ENCODE measurements around the gene CD276.
A peak's percentile ranks its signal among the peaks of the same experiment; 100 is the strongest.
"Not testable (repeated sequence)": the region's sequence is repeated elsewhere in the genome, so short reads cannot be mapped to it uniquely, and the experiment has no call there.

CD276 gene

DNA sequence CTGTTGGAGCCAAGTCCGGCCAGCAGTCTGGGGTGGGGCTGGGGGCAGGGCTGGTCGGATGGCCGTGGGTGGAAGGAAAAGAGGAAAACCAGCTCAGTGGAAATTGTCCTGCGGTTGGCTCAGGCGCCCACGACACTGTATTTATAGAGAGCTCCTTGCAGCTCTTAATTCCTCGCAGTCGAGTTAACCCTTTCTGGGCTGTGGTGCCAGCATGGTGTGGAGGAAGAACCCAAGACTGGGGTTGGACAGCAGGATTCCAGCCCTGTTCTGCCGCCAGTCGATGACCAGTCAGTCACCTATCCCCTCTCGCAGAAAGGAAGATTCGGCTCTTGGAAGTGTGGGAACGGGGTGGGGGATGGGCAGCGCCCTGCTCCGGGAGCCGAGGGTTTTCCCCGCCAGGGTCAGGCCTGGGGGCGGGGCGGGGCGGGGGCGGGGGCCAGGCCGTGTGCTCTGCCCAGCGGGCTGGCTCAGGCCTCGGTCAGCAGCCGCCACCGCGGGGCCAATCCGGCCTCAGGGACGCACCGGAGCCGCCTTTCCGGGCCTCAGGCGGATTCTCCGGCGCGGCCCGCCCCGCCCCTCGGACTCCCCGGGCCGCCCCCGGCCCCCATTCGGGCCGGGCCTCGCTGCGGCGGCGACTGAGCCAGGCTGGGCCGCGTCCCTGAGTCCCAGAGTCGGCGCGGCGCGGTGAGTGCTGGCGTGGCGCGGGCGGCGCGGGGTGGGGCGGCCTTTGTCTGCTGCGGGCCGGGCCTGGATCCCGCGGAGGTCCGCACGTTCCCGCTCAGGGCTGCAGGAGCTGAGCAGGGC, at the start of gene CD276:
Gene CD276, plus strand, starts transcription at position 607 of the 804 bp plus-strand sequence. CDS start 15,257 bp downstream, outside the sequence.
- peak; percentile 46 for DNase-seq

DNA sequence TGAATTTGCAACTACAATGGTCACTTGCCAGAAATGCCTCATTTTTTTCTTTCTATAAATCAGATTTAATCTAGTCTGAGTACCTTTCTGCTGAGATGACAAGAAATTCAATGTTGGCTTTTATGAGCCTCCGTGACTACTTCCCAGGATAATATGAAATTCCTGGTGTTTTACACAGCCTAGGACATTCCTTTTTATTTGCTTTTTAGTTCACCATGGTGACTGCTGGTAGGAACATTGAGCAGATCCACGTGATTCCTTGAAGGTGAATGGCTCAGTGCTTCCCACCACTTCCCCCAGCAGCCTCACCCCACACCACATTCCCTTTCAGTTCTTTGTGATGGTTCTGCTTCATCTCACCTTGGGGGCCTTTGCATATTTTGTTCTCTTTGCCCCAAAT, 46.7 kb upstream of the CD276 start:
- DNase-seq = no peak

DNA sequence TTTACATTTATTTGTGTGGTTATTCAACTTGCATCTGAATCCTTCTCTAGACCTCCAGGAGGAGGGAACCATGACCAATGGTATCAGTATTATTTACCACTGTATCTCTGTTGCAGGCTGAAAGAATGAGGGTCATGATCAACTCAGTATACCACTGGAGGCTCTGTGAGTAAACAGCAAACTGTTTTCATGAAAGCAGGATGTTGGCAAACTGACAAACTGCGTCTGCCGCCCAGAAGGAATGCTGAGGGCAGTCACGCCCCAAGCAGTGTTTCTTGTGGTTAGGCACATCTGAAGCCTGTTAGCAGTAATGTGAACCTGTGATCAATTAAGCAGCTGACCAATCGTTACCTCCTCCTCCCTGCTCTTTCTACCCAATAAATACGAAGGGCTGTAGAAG, 44.7 kb upstream of the CD276 start:
- DNase-seq = not testable (repeated sequence)

DNA sequence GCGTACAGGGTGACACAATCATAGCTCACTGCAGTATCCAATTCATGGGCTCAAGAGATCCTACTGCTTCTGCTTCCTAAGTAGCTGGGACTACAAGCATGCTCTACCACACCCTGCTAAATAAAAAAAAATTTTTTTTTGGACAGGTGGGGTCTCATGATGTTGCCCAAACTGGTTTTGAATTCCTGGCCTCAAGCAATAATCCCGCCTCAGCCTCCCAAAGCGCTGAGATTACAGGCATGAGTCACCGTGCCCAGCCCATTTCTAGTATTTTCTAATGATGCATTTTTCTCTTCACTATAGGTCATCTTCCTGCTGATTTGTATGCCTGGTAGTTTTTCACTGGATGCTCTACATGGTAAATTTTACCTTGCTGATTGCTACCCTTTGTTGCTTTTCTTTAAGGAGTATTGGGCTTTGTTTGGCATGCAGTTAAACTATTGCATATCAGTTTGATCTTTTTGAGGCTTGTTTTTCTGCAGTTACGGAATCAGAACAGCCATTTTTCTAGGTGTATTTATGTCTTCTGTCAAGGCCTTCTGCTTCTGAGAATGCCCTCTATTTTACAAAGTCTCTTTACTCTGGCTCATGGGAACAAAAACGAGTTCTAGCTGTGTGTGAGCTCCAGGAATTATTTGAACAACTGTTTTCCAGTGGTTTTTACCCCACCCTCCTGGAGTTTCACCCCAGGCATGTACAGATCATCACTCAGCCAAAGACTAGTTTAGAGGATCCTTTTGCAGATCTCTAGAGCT, 36.7 kb upstream of the CD276 start:
- peak; percentile 24 for DNase-seq

DNA sequence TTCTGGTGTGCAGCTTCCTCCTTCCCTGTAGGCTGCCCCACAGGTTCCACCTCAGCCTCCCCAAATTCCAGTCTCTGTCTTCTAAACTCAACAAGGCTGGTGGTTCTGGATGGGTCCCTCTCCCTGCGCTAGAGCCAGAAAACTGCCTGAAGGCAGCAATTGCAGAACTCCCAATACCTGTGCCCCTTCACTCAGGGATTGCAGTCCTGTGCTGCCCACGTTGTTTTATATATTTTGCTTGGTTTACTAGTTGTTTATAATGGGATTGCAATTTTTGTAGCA, 36.2 kb upstream of the CD276 start:
- no peak for DNase-seq

DNA sequence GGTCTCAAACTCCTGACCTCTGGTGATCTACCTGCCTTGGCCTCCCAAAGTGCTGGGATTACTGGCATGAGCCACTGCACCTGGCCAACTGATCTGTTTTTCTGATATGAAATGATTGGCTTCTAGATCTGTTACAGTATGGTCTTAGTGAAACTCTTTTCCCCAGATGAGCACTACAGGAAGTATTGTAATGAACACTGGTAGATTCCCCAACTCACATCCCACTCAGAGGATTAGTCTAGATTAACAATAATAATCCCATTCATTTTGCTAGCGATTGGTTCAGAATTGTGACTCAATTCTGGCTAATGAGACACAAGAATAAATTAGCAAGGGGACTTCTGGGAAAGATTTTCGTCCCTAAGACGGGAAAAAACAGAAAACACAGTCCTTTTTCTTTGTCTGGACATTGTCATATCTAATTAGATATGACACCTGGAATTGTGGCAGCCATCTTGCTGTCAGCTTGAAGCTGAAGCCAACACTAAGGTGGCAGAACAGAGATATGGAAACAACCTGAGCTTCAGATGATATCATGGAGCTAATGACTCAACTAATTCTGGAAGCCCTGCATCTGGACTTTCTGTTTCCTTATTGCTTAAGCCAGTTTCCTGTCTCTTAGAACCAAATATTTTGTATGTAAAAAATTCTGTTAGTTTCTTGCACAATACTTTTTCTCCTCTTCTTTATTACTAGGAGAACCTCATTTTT, 33.6 kb upstream of the CD276 start:
- DNase-seq = no peak

DNA sequence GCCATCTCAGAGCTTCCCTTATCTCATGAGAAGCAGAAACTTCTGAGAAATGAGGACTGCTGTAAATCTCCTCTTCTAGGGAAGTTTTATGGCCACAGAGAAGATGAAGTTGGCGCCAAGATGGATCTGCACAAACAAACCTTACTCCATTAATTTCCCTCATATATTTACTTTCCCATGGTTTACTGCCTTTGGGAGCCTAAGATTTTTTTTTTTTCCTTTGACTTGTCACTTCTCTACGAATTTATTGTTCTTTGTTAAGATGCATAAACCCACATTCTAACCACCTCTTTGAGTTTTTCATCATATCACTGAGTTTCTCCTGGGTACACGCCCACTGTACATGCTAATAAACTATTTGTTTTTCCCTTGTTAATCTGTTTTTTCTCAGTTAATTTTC, 29.5 kb upstream of the CD276 start:
- DNase-seq = no peak

DNA sequence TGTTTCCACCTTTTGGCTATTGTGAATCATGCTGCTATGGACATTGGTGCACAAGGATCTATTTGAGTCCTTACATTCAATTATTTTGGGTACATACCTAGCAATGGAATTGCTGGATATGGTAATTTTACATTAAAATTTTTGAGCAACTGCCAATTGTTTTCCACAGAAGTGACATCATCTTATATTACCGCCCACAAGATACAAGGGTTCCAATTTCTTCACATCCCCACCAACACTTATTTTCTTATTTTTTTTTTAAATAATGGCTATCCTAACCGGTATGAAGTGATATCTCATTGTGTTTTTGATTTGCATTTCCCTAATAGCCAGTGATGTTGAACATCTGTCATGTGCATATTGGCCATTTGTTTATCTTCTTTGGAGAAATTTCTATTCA, 28.5 kb upstream of the CD276 start:
- DNase-seq = no peak

- peak; percentile 12 for DNase-seq
Measured at GRCh38 chr15:73658645-73659044, 25.5 kb upstream of the CD276 start.

DNA sequence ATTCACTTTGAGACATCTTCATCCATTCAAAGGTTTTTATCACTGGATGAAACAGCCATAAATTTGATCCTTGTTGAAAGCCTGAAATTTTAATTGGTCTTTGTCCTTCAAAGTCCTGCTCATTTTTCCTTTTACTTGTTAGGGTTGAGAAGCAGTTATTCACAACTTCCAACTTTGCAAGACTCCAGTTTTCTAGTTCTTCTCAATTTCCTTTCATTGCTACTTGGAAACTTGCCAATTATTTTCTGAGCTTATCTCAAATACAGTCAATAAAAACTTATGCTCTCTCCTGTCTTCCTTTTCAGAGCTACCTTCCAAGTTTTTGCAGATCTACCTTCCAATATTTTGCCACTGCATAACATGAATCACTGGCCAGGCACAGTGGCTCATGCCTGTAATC, 23.7 kb upstream of the CD276 start:
- no peak for DNase-seq

GRCh38 chr15:73674587-73674986, 9.6 kb upstream of the CD276 start:
- no peak for DNase-seq

DNA sequence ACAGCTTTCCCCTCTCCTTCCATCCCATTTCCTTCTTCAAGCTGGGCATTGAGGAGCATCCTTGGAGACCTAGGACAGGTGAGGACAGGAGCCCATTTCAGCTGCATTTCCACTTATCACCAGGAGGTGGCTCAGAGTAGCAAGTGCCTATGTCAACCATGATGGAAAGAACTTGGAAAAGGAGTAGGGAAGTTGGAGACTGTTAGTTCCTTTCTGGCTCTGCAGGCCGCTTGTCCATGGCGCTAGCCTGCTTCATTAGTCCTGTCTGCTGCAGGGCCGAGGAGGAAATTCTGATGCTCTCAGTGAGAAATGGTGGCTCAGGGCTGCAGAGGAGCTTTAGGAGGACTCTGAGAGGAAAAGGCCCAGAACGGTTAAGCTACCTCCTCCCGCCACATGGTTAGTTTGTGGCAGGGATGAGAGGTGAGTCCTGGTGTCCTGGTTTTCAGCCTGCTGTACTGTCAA, 7.0 kb upstream of the CD276 start:
- peak; percentile 32 for DNase-seq

GRCh38 chr15:73677733-73678132, 6.5 kb upstream of the CD276 start:
- no peak for DNase-seq

GRCh38 chr15:73678498-73678897, 5.7 kb upstream of the CD276 start:
- no peak for DNase-seq

GRCh38 chr15:73679180-73679579, 5.0 kb upstream of the CD276 start:
- DNase-seq = no peak

DNA sequence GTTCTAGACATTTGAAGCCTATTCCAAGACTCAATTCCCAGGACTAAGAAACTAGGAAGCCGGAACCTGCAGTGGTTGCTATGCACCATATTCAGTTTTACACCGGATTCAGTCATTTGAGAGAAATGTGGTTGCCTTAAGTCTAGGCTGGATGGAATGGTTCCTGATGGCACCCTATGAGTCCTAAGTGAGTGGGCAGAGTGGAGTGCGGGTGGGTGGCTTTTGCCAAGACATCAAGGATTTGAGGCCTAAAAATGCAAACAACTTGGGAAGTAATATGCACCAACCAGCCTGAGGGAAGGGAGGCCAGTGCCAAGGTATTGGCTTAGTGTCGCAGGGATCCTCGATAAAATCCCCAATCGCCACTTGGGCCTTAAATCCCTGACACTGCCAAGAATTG, 4.2 kb upstream of the CD276 start:
- DNase-seq = no peak

- DNase-seq = no peak
Measured at GRCh38 chr15:73680549-73680948, 3.6 kb upstream of the CD276 start.

GRCh38 chr15:73681063-73681462, 3.1 kb upstream of the CD276 start:
- no peak for DNase-seq

DNA sequence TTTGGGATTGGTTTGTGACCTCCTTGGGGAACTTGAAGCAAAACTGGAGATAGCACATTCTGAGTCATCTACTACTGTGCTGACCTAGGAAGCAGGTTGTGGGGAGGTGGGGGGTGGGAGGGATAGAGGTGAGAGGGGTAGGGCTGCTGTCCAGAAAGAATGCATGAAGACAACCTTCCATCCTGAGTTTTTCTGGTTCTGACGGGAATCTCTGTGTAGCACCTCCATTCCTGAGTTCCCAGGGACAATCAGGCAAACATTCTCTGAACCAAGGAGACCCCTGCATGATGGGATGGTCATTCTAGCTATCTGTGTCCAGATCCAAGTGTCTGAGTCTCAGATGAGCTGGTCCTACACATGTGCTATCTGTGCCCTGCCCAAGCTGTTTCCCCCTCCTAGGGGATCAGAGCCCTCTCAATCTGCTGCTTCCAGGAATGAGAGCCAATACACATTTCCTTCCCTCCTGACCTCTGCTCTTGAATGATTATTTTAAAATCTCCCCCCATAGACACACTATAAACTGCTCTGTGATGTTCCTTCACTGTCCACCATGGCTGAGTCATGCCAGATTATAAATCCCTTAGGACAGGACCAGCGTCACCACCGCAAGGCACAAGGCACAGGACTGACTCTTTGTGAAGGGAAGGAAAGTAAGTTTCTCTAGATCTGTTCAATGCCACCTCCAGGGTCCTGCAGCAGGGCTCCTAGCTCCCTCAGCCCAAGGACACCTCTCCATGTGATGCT, 2.2 kb upstream of the CD276 start:
- DNase-seq = no peak

DNA sequence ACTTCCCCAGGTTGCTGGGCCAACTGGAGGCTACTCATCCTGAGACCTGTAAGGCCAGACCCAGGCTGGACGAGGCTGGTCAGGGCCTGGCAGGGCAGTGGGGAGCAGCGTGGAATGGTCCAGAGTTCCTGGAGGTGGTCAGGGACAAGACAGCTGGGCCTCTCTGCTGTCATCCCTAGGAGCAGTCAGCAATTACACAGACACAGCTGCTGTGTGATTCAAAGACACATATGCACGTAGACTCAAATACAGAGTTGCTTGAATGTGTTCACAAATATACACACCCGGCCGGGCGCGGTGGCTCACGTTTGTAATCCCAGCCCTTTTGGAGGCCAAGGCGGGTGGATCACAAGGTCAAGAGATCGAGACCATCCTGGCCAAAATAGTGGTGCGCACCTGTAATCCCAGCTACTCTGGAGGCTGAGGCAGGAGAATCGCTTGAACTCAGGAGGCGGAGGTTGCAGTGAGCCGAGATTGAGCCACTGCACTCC, 1.5 kb upstream of the CD276 start:
- DNase-seq = no peak

GRCh38 chr15:73683257-73683776, 866 bp upstream of the CD276 start:
- DNase-seq = no peak

GRCh38 chr15:73684581-73685455, 635 bp downstream of the CD276 start:
- no peak for DNase-seq
